Sigmoid colon (tissue), 4 donors: ENCODE results near the gene OR2F1.

Experiments used
- EP300 ChIP-seq, 4 donors: sonication (generic); formaldehyde crosslinking; IDR thresholded peaks; one replicate each; pipeline ENCODE4 v1.6.1; 2017; ENCODE audit warnings: antibody characterized with exemption in 4 of 4
- POLR2A ChIP-seq, 2 donors: fragments of 450-650 bp; IDR thresholded peaks; one replicate each; pipeline ENCODE4 v1.6.1; 2016; ENCODE audit warnings: antibody characterized with exemption in 2 of 2, mild to moderate bottlenecking in 2 of 2, moderate library complexity in 2 of 2
- POLR2AphosphoS5 ChIP-seq, 4 donors: sonication (generic); formaldehyde crosslinking; IDR thresholded peaks; one replicate each; pipeline ENCODE4 v1.6.1; 2017; ENCODE audit warnings: antibody characterized with exemption in 4 of 4
- TF ChIP-seq, protein P1 (sequence below), 4 experiments: fragments of 450-650 bp in 3 of 4; fragments of 200-600 bp in 1 of 4; IDR thresholded peaks; one replicate each; pipeline ENCODE4 v1.5.1; 2016 to 2019; ENCODE audit warnings: antibody characterized with exemption in 4 of 4, mild to moderate bottlenecking in 3 of 4, moderate library complexity in 2 of 4

DNA sequence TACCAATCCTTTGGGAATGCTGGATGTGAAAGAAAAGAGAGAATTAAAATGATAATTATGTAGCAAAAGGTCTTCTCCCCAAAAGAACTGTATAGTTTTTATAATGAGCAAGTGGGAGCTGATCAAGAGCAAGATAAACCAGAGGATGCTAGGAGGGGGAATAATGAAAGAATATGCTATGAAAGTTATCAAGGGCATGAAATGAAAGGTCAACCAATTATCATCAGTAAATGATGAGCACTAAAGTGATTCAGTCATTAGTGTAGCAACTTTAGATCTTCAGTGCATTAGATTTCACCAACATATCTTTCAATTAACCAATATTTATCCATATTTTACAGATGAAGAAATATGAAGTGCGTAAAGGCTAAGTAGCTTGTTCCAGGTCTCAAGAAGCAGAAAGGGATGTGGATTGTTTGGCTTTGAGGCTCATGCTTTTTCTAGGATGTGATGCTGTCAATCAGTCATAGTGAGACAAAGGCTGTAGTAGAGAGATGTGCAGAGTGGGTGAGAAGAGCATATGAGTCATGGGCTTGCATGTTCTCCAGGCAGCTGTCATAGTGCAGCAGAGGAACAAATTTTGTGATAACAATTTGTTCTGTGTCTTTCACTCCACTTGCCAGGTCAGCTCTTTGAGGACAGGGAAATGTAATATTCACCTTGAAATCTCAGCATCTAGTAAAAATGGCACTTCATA is 25.3 kb upstream of the OR2F1 start:
- TF ChIP-seq, protein P1, sequence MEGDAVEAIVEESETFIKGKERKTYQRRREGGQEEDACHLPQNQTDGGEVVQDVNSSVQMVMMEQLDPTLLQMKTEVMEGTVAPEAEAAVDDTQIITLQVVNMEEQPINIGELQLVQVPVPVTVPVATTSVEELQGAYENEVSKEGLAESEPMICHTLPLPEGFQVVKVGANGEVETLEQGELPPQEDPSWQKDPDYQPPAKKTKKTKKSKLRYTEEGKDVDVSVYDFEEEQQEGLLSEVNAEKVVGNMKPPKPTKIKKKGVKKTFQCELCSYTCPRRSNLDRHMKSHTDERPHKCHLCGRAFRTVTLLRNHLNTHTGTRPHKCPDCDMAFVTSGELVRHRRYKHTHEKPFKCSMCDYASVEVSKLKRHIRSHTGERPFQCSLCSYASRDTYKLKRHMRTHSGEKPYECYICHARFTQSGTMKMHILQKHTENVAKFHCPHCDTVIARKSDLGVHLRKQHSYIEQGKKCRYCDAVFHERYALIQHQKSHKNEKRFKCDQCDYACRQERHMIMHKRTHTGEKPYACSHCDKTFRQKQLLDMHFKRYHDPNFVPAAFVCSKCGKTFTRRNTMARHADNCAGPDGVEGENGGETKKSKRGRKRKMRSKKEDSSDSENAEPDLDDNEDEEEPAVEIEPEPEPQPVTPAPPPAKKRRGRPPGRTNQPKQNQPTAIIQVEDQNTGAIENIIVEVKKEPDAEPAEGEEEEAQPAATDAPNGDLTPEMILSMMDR (IDR thresholded peaks at IDR 0.05): no peak
- no peak for TF ChIP-seq POLR2A (IDR thresholded peaks at IDR 0.05)
- no peak for TF ChIP-seq POLR2AphosphoS5 (IDR thresholded peaks at IDR 0.05)
- no peak for TF ChIP-seq EP300 (IDR thresholded peaks at IDR 0.05)
